ENCODE results near the gene ESM1.

Gene ESM1

GRCh38 chr5:54981928-54982327 lies 3.5 kb downstream of the ESM1 start:
- Histone ChIP-seq H3K4me3 (ENCODE audit: low read depth, low read length) (no peak overlapping the region), H3K4me1 (ENCODE audit: control insufficient read depth, insufficient read depth, low read length) (peaks cover 4% of the 10 kb centered on the region), H3K27me3 (ENCODE audit: control insufficient read depth, insufficient read depth, low read length) (peaks cover 4% of the 10 kb centered on the region), H3K9me3 (ENCODE audit: control insufficient read depth, insufficient read depth, low read length) (no peaks in the 10 kb centered on the region), H3K9ac (ENCODE audit: low read depth, low read length) (no peak overlapping the region), H3K36me3 (ENCODE audit: control insufficient read depth, insufficient read depth, low read length) (no peaks in the 10 kb centered on the region)

- no peak overlapping the region for H3K4me3 ChIP-seq (ENCODE audit: low read depth, low read length)
- no peaks in the 10 kb centered on the region for H3K9me3 ChIP-seq (ENCODE audit: control insufficient read depth, insufficient read depth, low read length)
- no peaks in the 10 kb centered on the region for H3K36me3 ChIP-seq (ENCODE audit: control insufficient read depth, insufficient read depth, low read length)
- no peaks in the 10 kb centered on the region for H3K27me3 ChIP-seq (ENCODE audit: control insufficient read depth, insufficient read depth, low read length)
- no peaks in the 10 kb centered on the region for H3K4me1 ChIP-seq (ENCODE audit: control insufficient read depth, insufficient read depth, low read length)
- no peak overlapping the region for H3K9ac ChIP-seq (ENCODE audit: low read depth, low read length)
Observed at GRCh38 chr5:54975701-54976100, 9.7 kb downstream of the ESM1 start.

GRCh38 chr5:54969856-54970828 lies 15.3 kb downstream of the ESM1 start:
- no peaks in the 10 kb centered on the region for H3K4me1 ChIP-seq (ENCODE audit: control insufficient read depth, insufficient read depth, low read length)
- no peak overlapping the region for H3K4me3 ChIP-seq (ENCODE audit: low read depth, low read length)
- no peaks in the 10 kb centered on the region for H3K36me3 ChIP-seq (ENCODE audit: control insufficient read depth, insufficient read depth, low read length)
- no peaks in the 10 kb centered on the region for H3K9me3 ChIP-seq (ENCODE audit: control insufficient read depth, insufficient read depth, low read length)
- no peaks in the 10 kb centered on the region for H3K27me3 ChIP-seq (ENCODE audit: control insufficient read depth, insufficient read depth, low read length)
- H3K9ac ChIP-seq (ENCODE audit: low read depth, low read length): no peak overlapping the region

GRCh38 chr5:54969242-54969641 lies 16.2 kb downstream of the ESM1 start:
- no peaks in the 10 kb centered on the region for H3K36me3 ChIP-seq (ENCODE audit: control insufficient read depth, insufficient read depth, low read length)
- H3K9ac ChIP-seq (ENCODE audit: low read depth, low read length): no peak overlapping the region
- H3K4me3 ChIP-seq (ENCODE audit: low read depth, low read length): no peak overlapping the region
- no peaks in the 10 kb centered on the region for H3K27me3 ChIP-seq (ENCODE audit: control insufficient read depth, insufficient read depth, low read length)
- H3K9me3 ChIP-seq (ENCODE audit: control insufficient read depth, insufficient read depth, low read length): no peaks in the 10 kb centered on the region
- H3K4me1 ChIP-seq (ENCODE audit: control insufficient read depth, insufficient read depth, low read length): no peaks in the 10 kb centered on the region

- Histone ChIP-seq H3K36me3 (ENCODE audit: control insufficient read depth, insufficient read depth, low read length) (no peaks in the 10 kb centered on the region), H3K4me3 (ENCODE audit: low read depth, low read length) (no peak overlapping the region), H3K9me3 (ENCODE audit: control insufficient read depth, insufficient read depth, low read length) (no peaks in the 10 kb centered on the region), H3K4me1 (ENCODE audit: control insufficient read depth, insufficient read depth, low read length) (no peaks in the 10 kb centered on the region), H3K27me3 (ENCODE audit: control insufficient read depth, insufficient read depth, low read length) (no peaks in the 10 kb centered on the region), H3K9ac (ENCODE audit: low read depth, low read length) (no peak overlapping the region)
Observed at GRCh38 chr5:54965806-54966205, 19.6 kb downstream of the ESM1 start.

GRCh38 chr5:54964405-54964804 lies 21.0 kb downstream of the ESM1 start:
- Histone ChIP-seq H3K4me3 (ENCODE audit: low read depth, low read length) (no peak overlapping the region), H3K9ac (ENCODE audit: low read depth, low read length) (no peak overlapping the region), H3K9me3 (ENCODE audit: control insufficient read depth, insufficient read depth, low read length) (no peaks in the 10 kb centered on the region), H3K27me3 (ENCODE audit: control insufficient read depth, insufficient read depth, low read length) (no peaks in the 10 kb centered on the region), H3K4me1 (ENCODE audit: control insufficient read depth, insufficient read depth, low read length) (no peaks in the 10 kb centered on the region), H3K36me3 (ENCODE audit: control insufficient read depth, insufficient read depth, low read length) (no peaks in the 10 kb centered on the region)

- Histone ChIP-seq H3K36me3 (ENCODE audit: control insufficient read depth, insufficient read depth, low read length) (no peaks in the 10 kb centered on the region), H3K4me3 (ENCODE audit: low read depth, low read length) (no peak overlapping the region), H3K4me1 (ENCODE audit: control insufficient read depth, insufficient read depth, low read length) (no peaks in the 10 kb centered on the region), H3K27me3 (ENCODE audit: control insufficient read depth, insufficient read depth, low read length) (no peaks in the 10 kb centered on the region), H3K9ac (ENCODE audit: low read depth, low read length) (no peak overlapping the region), H3K9me3 (ENCODE audit: control insufficient read depth, insufficient read depth, low read length) (no peaks in the 10 kb centered on the region)
Observed at GRCh38 chr5:54959673-54960418, 25.5 kb downstream of the ESM1 start.

GRCh38 chr5:54956922-54957321 lies 28.5 kb downstream of the ESM1 start:
- H3K4me1 ChIP-seq (ENCODE audit: control insufficient read depth, insufficient read depth, low read length): no peaks in the 10 kb centered on the region
- H3K4me3 ChIP-seq (ENCODE audit: low read depth, low read length): no peak overlapping the region
- no peaks in the 10 kb centered on the region for H3K36me3 ChIP-seq (ENCODE audit: control insufficient read depth, insufficient read depth, low read length)
- no peaks in the 10 kb centered on the region for H3K27me3 ChIP-seq (ENCODE audit: control insufficient read depth, insufficient read depth, low read length)
- H3K9me3 ChIP-seq (ENCODE audit: control insufficient read depth, insufficient read depth, low read length): no peaks in the 10 kb centered on the region
- no peak overlapping the region for H3K9ac ChIP-seq (ENCODE audit: low read depth, low read length)

GRCh38 chr5:54947187-54947586 lies 38.2 kb downstream of the ESM1 start:
- Histone ChIP-seq H3K9ac (ENCODE audit: low read depth, low read length) (no peak overlapping the region), H3K36me3 (ENCODE audit: control insufficient read depth, insufficient read depth, low read length) (no peaks in the 10 kb centered on the region), H3K4me1 (ENCODE audit: control insufficient read depth, insufficient read depth, low read length) (no peaks in the 10 kb centered on the region), H3K4me3 (ENCODE audit: low read depth, low read length) (no peak overlapping the region), H3K27me3 (ENCODE audit: control insufficient read depth, insufficient read depth, low read length) (no peaks in the 10 kb centered on the region), H3K9me3 (ENCODE audit: control insufficient read depth, insufficient read depth, low read length) (no peaks in the 10 kb centered on the region)

- Histone ChIP-seq H3K9me3 (ENCODE audit: control insufficient read depth, insufficient read depth, low read length) (no peaks in the 10 kb centered on the region), H3K36me3 (ENCODE audit: control insufficient read depth, insufficient read depth, low read length) (no peaks in the 10 kb centered on the region), H3K4me3 (ENCODE audit: low read depth, low read length) (no peak overlapping the region), H3K4me1 (ENCODE audit: control insufficient read depth, insufficient read depth, low read length) (no peaks in the 10 kb centered on the region), H3K27me3 (ENCODE audit: control insufficient read depth, insufficient read depth, low read length) (no peaks in the 10 kb centered on the region), H3K9ac (ENCODE audit: low read depth, low read length) (no peak overlapping the region)
Observed at GRCh38 chr5:54946306-54946819, 39.0 kb downstream of the ESM1 start.

GRCh38 chr5:54944364-54944763 lies 41.0 kb downstream of the ESM1 start:
- no peak overlapping the region for H3K9ac ChIP-seq (ENCODE audit: low read depth, low read length)
- H3K4me1 ChIP-seq (ENCODE audit: control insufficient read depth, insufficient read depth, low read length): peaks cover 3% of the 10 kb centered on the region
- H3K9me3 ChIP-seq (ENCODE audit: control insufficient read depth, insufficient read depth, low read length): no peaks in the 10 kb centered on the region
- H3K4me3 ChIP-seq (ENCODE audit: low read depth, low read length): no peak overlapping the region
- no peaks in the 10 kb centered on the region for H3K36me3 ChIP-seq (ENCODE audit: control insufficient read depth, insufficient read depth, low read length)
- H3K27me3 ChIP-seq (ENCODE audit: control insufficient read depth, insufficient read depth, low read length): no peaks in the 10 kb centered on the region
